ENCODE results near the gene IRF2BPL.
A peak's percentile ranks its signal among the peaks of the same experiment; 100 is the strongest.

IRF2BPL gene

GRCh38 chr14:77007183-77007974 lies 21.1 kb downstream of the IRF2BPL start:
- Mint-ChIP-seq H3K9me3 (no peaks in the 10 kb centered on the region), H3K27me3 (peaks cover 52% of the 10 kb centered on the region), H3K36me3 (no peaks in the 10 kb centered on the region), H3K4me1 (peaks cover 24% of the 10 kb centered on the region), H3K4me3 (no peak overlapping the region), H3K27ac (no peak overlapping the region)
- DNase-seq, result no peak
- CTCF ChIA-PET, result interaction anchor here (1.8 kb wide), 1 partner anchor 94 kb away, joined by 5 read pairs; no protein-coding TSS in a partner anchor

GRCh38 chr14:77006132-77006531 lies 22.4 kb downstream of the IRF2BPL start:
- H3K4me3 Mint-ChIP-seq, result no peak overlapping the region
- CTCF ChIA-PET, result interaction anchor here (0.7 to 1.8 kb wide), 2 partner anchors 46 to 92 kb away, joined by 3 to 5 read pairs; no protein-coding TSS in a partner anchor
- H3K4me1 Mint-ChIP-seq, result peaks cover 16% of the 10 kb centered on the region
- H3K9me3 Mint-ChIP-seq, result no peaks in the 10 kb centered on the region
- no peak for DNase-seq
- no peaks in the 10 kb centered on the region for H3K36me3 Mint-ChIP-seq
- no peak overlapping the region for H3K27ac Mint-ChIP-seq
- peaks cover 47% of the 10 kb centered on the region for H3K27me3 Mint-ChIP-seq

- no peaks in the 10 kb centered on the region for H3K36me3 Mint-ChIP-seq
- peaks cover 46% of the 10 kb centered on the region for H3K27me3 Mint-ChIP-seq
- CTCF ChIA-PET, result interaction anchor here (1.8 kb wide), 1 partner anchor 92 kb away, joined by 5 read pairs; no protein-coding TSS in a partner anchor
Observed at GRCh38 chr14:77005559-77005958, 22.9 kb downstream of the IRF2BPL start.

GRCh38 chr14:77004711-77005460 lies 23.6 kb downstream of the IRF2BPL start:
- Mint-ChIP-seq H3K27ac (no peak overlapping the region), H3K9me3 (no peaks in the 10 kb centered on the region), H3K36me3 (no peaks in the 10 kb centered on the region), H3K4me1 (peaks cover 21% of the 10 kb centered on the region), H3K4me3 (no peak overlapping the region), H3K27me3 (peaks cover 40% of the 10 kb centered on the region)
- no peak for DNase-seq
- CTCF ChIA-PET, result no interaction called here

More at GRCh38 chr14:77005559-77005958, 22.9 kb downstream of the IRF2BPL start:
- peaks cover 17% of the 10 kb centered on the region for H3K4me1 Mint-ChIP-seq
- DNase-seq, result no peak
- no peak overlapping the region for H3K4me3 Mint-ChIP-seq
- no peaks in the 10 kb centered on the region for H3K9me3 Mint-ChIP-seq
- H3K27ac Mint-ChIP-seq, result no peak overlapping the region

GRCh38 chr14:77003960-77004710 lies 24.4 kb downstream of the IRF2BPL start:
- CTCF ChIA-PET, result no interaction called here
- Mint-ChIP-seq H3K9me3 (no peaks in the 10 kb centered on the region), H3K36me3 (no peaks in the 10 kb centered on the region), H3K4me3 (no peak overlapping the region), H3K27me3 (peaks cover 39% of the 10 kb centered on the region), H3K27ac (no peak overlapping the region), H3K4me1 (peaks cover 21% of the 10 kb centered on the region)
- DNase-seq, result no peak

- H3K4me1 Mint-ChIP-seq, result peaks cover 25% of the 10 kb centered on the region
- no peak for DNase-seq
- H3K27ac Mint-ChIP-seq, result no peak overlapping the region
- H3K9me3 Mint-ChIP-seq, result no peaks in the 10 kb centered on the region
- H3K4me3 Mint-ChIP-seq, result no peak overlapping the region
- CTCF ChIA-PET, result interaction anchor here (1.4 kb wide), 1 partner anchor 17 kb away, joined by 3 read pairs; no protein-coding TSS in a partner anchor
- no peaks in the 10 kb centered on the region for H3K36me3 Mint-ChIP-seq
- peaks cover 43% of the 10 kb centered on the region for H3K27me3 Mint-ChIP-seq
Observed at GRCh38 chr14:77002889-77003288, 25.6 kb downstream of the IRF2BPL start.

- peaks cover 25% of the 10 kb centered on the region for H3K4me1 Mint-ChIP-seq
- CTCF ChIA-PET, result interaction anchor here (1.4 kb wide), 1 partner anchor 17 kb away, joined by 3 read pairs; no protein-coding TSS in a partner anchor
Observed at GRCh38 chr14:77002335-77002734, 26.2 kb downstream of the IRF2BPL start.

GRCh38 chr14:77000340-77001270 lies 27.9 kb downstream of the IRF2BPL start:
- CTCF ChIA-PET, result interaction anchor here (1.1 to 1.7 kb wide), 4 partner anchors 13 to 126 kb away, joined by 3 to 6 read pairs (median 4); no protein-coding TSS in a partner anchor
- peak; percentile 59 for DNase-seq
- peak overlapping the region; percentile 79 for H3K27ac Mint-ChIP-seq
- H3K9me3 Mint-ChIP-seq, result no peaks in the 10 kb centered on the region
- peak overlapping the region; percentile 0 for H3K4me3 Mint-ChIP-seq
- H3K27me3 Mint-ChIP-seq, result peaks cover 54% of the 10 kb centered on the region
- H3K4me1 Mint-ChIP-seq, result peaks cover 27% of the 10 kb centered on the region
- no peaks in the 10 kb centered on the region for H3K36me3 Mint-ChIP-seq

More at GRCh38 chr14:77002335-77002734, 26.2 kb downstream of the IRF2BPL start:
- Mint-ChIP-seq H3K4me3 (no peak overlapping the region), H3K36me3 (no peaks in the 10 kb centered on the region), H3K27ac (no peak overlapping the region), H3K9me3 (no peaks in the 10 kb centered on the region), H3K27me3 (peaks cover 47% of the 10 kb centered on the region)
- no peak for DNase-seq

GRCh38 chr14:76998910-76999309 lies 29.6 kb downstream of the IRF2BPL start:
- Mint-ChIP-seq H3K27me3 (peaks cover 48% of the 10 kb centered on the region), H3K27ac (no peak overlapping the region), H3K4me1 (peaks cover 26% of the 10 kb centered on the region), H3K9me3 (no peaks in the 10 kb centered on the region), H3K4me3 (no peak overlapping the region), H3K36me3 (no peaks in the 10 kb centered on the region)
- DNase-seq, result no peak
- CTCF ChIA-PET, result interaction anchor here (1.5 to 1.7 kb wide), 2 partner anchors 14 to 125 kb away, joined by 4 to 5 read pairs; no protein-coding TSS in a partner anchor

GRCh38 chr14:76997257-76997970 lies 31.1 kb downstream of the IRF2BPL start:
- Mint-ChIP-seq H3K36me3 (no peaks in the 10 kb centered on the region), H3K4me1 (peaks cover 28% of the 10 kb centered on the region), H3K9me3 (no peaks in the 10 kb centered on the region), H3K4me3 (no peak overlapping the region), H3K27me3 (peaks cover 40% of the 10 kb centered on the region), H3K27ac (no peak overlapping the region)
- no peak for DNase-seq
- CTCF ChIA-PET, result interaction anchor here (1.4 kb wide), 1 partner anchor 56 kb away, joined by 4 read pairs; no protein-coding TSS in a partner anchor

GRCh38 chr14:76996563-76997146 lies 31.9 kb downstream of the IRF2BPL start:
- CTCF ChIA-PET, result no interaction called here
- H3K4me1 Mint-ChIP-seq, result peaks cover 26% of the 10 kb centered on the region
- H3K36me3 Mint-ChIP-seq, result no peaks in the 10 kb centered on the region
- H3K9me3 Mint-ChIP-seq, result no peaks in the 10 kb centered on the region
- H3K27me3 Mint-ChIP-seq, result peaks cover 34% of the 10 kb centered on the region
- no peak for DNase-seq
- no peak overlapping the region for H3K4me3 Mint-ChIP-seq
- H3K27ac Mint-ChIP-seq, result no peak overlapping the region

GRCh38 chr14:76995279-76996035 lies 33.1 kb downstream of the IRF2BPL start:
- H3K36me3 Mint-ChIP-seq, result no peaks in the 10 kb centered on the region
- no peak overlapping the region for H3K4me3 Mint-ChIP-seq
- peaks cover 34% of the 10 kb centered on the region for H3K27me3 Mint-ChIP-seq
- no peak for DNase-seq
- CTCF ChIA-PET, result interaction anchor here (0.8 kb wide), 1 partner anchor 59 kb away, joined by 3 read pairs; no protein-coding TSS in a partner anchor
- H3K9me3 Mint-ChIP-seq, result no peaks in the 10 kb centered on the region
- H3K4me1 Mint-ChIP-seq, result peaks cover 18% of the 10 kb centered on the region
- H3K27ac Mint-ChIP-seq, result no peak overlapping the region

Data from activated naive CD4-positive, alpha-beta T cell treated with anti-CD3 and anti-CD28 coated beads, Interleukin-2, amount 10 ng/mL, durations not matched to agents 7 days and 5 days (primary cell).